HepG2 (cell line): ENCODE data around the gene MTIF2. TPM values are rescaled to one million over a fixed set of nuclear protein-coding genes. Genes with fewer than 3 reads are reported as not detected.

Experiments used
- ATAC-seq: fragments of 200-7000 bp; cut with Tn5 transposase; 3 replicates; pipeline ENCODE4 v1.9.1; 2020; ENCODE audit warnings: mild to moderate bottlenecking, moderate library complexity
- BruUV-seq: library from RNA; stranded (reverse); fragments of 400-500 nt; replicated peaks from 2 replicates; lab custom pipeline; 2021; lab: Mats Ljungman, UMichigan
- CTCF ChIA-PET: fragments of 300-600 bp; formaldehyde crosslinking; extraction: SDS; loops from one replicate; lab custom pipeline; 2021; ENCODE audit warnings: low total read pairs, inconsistent platforms, low intra/inter-chr PET ratio; lab: Yijun Ruan, JAX
- POLR2A ChIA-PET: fragments of 350-600 bp; sonication (Branson Sonifier 250); formaldehyde crosslinking; loops from one replicate; lab custom pipeline; 2020; ENCODE audit warnings: antibody characterized with exemption, inconsistent platforms; lab: Yijun Ruan, JAX
- DNase-seq: peaks from one replicate; pipeline ENCODE4 v3.0.0-alpha.2; 2015; ENCODE audit warnings: low spot score
- FAIRE-seq: peaks from 3 replicates; lab custom pipeline; 2011; peaks lifted over from hg19 to GRCh38; lab: Jason Lieb, UNC
- H2AFZ ChIP-seq: one replicate; pipeline ENCODE4 v1.6.1; 2011; ENCODE audit warnings: low read length, inconsistent platforms
- H3K27ac ChIP-seq: fragments of 300-600 bp; 3 replicates; pipeline ENCODE4 v1.8.0; 2011; ENCODE audit warnings: mixed run types, mild to moderate bottlenecking, mixed read lengths, low read length, inconsistent platforms; ENCODE audit not compliant: insufficient read depth; ENCODE audit errors: extremely low read length
- H3K27me3 ChIP-seq, 2 experiments: fragments of 200-600 bp in 1 of 2; 2 replicates in 1 of 2; 3 replicates in 1 of 2; pipeline versions ENCODE4 v1.6.0 to v1.8.0; 2011; ENCODE audit warnings: low read length in 2 of 2, mild to moderate bottlenecking in 2 of 2, moderate library complexity in 2 of 2, inconsistent platforms in 1 of 2; ENCODE audit not compliant: insufficient read depth in 2 of 2, control insufficient read depth in 1 of 2
- H3K36me3 ChIP-seq, 2 experiments: fragments of 200-600 bp in 1 of 2; replicated peaks in 1 of 2; 2 replicates in 1 of 2; 3 replicates in 1 of 2; pipeline versions ENCODE4 v1.5.1 to v1.8.0; 2011; ENCODE audit warnings: low read length in 2 of 2, inconsistent platforms in 1 of 2; ENCODE audit not compliant: insufficient read depth in 2 of 2, control insufficient read depth in 1 of 2
- H3K4me1 ChIP-seq: 2 replicates; pipeline ENCODE4 v1.5.1; 2012; ENCODE audit warnings: low read length, inconsistent platforms; ENCODE audit not compliant: insufficient read depth
- H3K4me2 ChIP-seq: 2 replicates; pipeline ENCODE4 v1.6.0; 2011; ENCODE audit warnings: low read depth, low read length, inconsistent platforms
- H3K4me3 ChIP-seq, 3 experiments: fragments of 200-600 bp in 1 of 3; sonication (generic), shearing (Covaris generic) in 1 of 3; replicated peaks in 1 of 3; 2 replicates each; pipeline ENCODE4 v1.5.1; 2011 to 2016; ENCODE audit warnings: low read length in 3 of 3, inconsistent platforms in 2 of 3, low read depth in 2 of 3, mild to moderate bottlenecking in 2 of 3, control low read depth in 1 of 3, mixed read lengths in 1 of 3; ENCODE audit not compliant: insufficient read depth in 1 of 3
- H3K79me2 ChIP-seq: one replicate; pipeline ENCODE4 v1.6.1; 2011; ENCODE audit warnings: low read length, inconsistent platforms; ENCODE audit not compliant: insufficient read depth
- H3K9ac ChIP-seq: 2 replicates; pipeline ENCODE4 v1.6.0; 2011; ENCODE audit warnings: mild to moderate bottlenecking, low read depth, low read length, inconsistent platforms; ENCODE audit not compliant: insufficient read depth
- H3K9me3 ChIP-seq: 2 replicates; pipeline ENCODE4 v1.5.1; 2012; ENCODE audit warnings: mild to moderate bottlenecking, low read length
- H4K20me1 ChIP-seq: 2 replicates; pipeline ENCODE4 v1.6.0; 2011; ENCODE audit warnings: inconsistent platforms, mild to moderate bottlenecking, low read length, moderate library complexity; ENCODE audit not compliant: insufficient read depth
- CENPT ChIP-seq: sonication (generic); formaldehyde crosslinking; IDR thresholded peaks from 2 replicates; pipeline ENCODE4 v1.8.0; 2022; ENCODE audit warnings: low read depth, mild to moderate bottlenecking, moderate library complexity, missing genetic modification reagents
- FIP1L1 ChIP-seq: fragments of 200-400 bp; formaldehyde crosslinking; IDR thresholded peaks from 2 replicates; pipeline ENCODE4 v1.6.1; 2018; ENCODE audit warnings: low read depth, mild to moderate bottlenecking, low read length, moderate library complexity, borderline replicate concordance; ENCODE audit not compliant: insufficient read depth
- HDAC2 ChIP-seq: sonication (generic); formaldehyde crosslinking; IDR thresholded peaks from 2 replicates; pipeline ENCODE4 v1.4.0; 2020; ENCODE audit warnings: missing genetic modification reagents
- KDM2A ChIP-seq: sonication (generic); formaldehyde crosslinking; IDR thresholded peaks from 2 replicates; pipeline ENCODE4 v1.4.0; 2020; ENCODE audit warnings: low read depth, missing genetic modification reagents, borderline replicate concordance
- PHF5A ChIP-seq: IDR thresholded peaks from one replicate; pipeline ENCODE4 v1.6.1; 2018; ENCODE audit warnings: low read depth, missing genetic modification reagents; ENCODE audit not compliant: unreplicated experiment
- SSRP1 ChIP-seq: IDR thresholded peaks from 2 replicates; pipeline ENCODE4 v1.6.1; 2016; ENCODE audit warnings: control low read depth
- ZFX ChIP-seq: sonication (generic); formaldehyde crosslinking; IDR thresholded peaks from 2 replicates; pipeline ENCODE4 v1.4.0; 2020; ENCODE audit warnings: mild to moderate bottlenecking, low read depth, missing genetic modification reagents, moderate library complexity
- ZNF44 ChIP-seq: sonication (generic); formaldehyde crosslinking; IDR thresholded peaks from 2 replicates; pipeline ENCODE4 v1.5.1; 2020; ENCODE audit warnings: mild to moderate bottlenecking, missing genetic modification reagents
- WGBS: methylation state at CpG from one replicate; pipeline ENCODE4 v1.1.6; 2017; ENCODE audit warnings: low lambda C conversion rate; 5-methylcytosine and 5-hydroxymethylcytosine counted together
- in situ Hi-C: cut with HindIII; loops from 2 replicates; pipeline ENCODE4 v1.10.0; 2017; ENCODE audit warnings: low pct_unique_long_range_greater_than_20kb; ENCODE audit not compliant: extremely low pct_ligation_motif_present
- intact Hi-C: fragments of 100-400 bp; cut with micrococcal nuclease; formaldehyde crosslinking; loops from one replicate; pipeline ENCODE4 v1.10.0; 2022; ENCODE audit not compliant: unreplicated experiment
- polyA plus RNA-seq, 8 experiments: library from polyadenylated mRNA; depleted of rRNA in 3 of 8; stranded (reverse) in 7 of 8; unstranded in 1 of 8; fragments of >200 nt; fragmentation: Illumina TruSeq in 4 of 8; extraction: Trizol in 4 of 8; gene quantifications; 2 replicates each; pipeline versions ENCODE4 v1.2.1 to v1.2.3, GENCODE V29; 2011 to 2016; ENCODE audit warnings: low read depth in 4 of 8, missing spikeins in 1 of 8, mixed read lengths in 1 of 8; ENCODE audit not compliant: insufficient read depth in 1 of 8
- total RNA-seq, 5 experiments: library from RNA; depleted of rRNA; stranded (reverse); fragments of >200 nt; fragmentation: Illumina TruSeq; extraction: Trizol; gene quantifications; 2 replicates each; pipeline ENCODE4 v1.2.3, GENCODE V29; 2016; ENCODE audit warnings: low read depth in 1 of 5
- TF ChIP-seq, protein P1 (sequence below): sonication (generic); formaldehyde crosslinking; IDR thresholded peaks from 2 replicates; pipeline ENCODE4 v1.5.1; 2020; ENCODE audit warnings: missing genetic modification reagents, mild to moderate bottlenecking, borderline replicate concordance
- TF ChIP-seq, protein P2 (sequence below): sonication (generic); formaldehyde crosslinking; conservative IDR thresholded peaks from 2 replicates; pipeline ENCODE4 v1.5.0; 2020; ENCODE audit warnings: missing genetic modification reagents
- TF ChIP-seq, protein P3 (sequence below): sonication (generic); formaldehyde crosslinking; IDR thresholded peaks from 2 replicates; pipeline ENCODE4 v1.5.0; 2020; ENCODE audit warnings: mild to moderate bottlenecking, missing genetic modification reagents, borderline replicate concordance
- TF ChIP-seq, protein P4 (sequence below): IDR thresholded peaks from 2 replicates; pipeline ENCODE4 v1.6.1; 2016; ENCODE audit warnings: low read depth, borderline replicate concordance

Gene MTIF2
- total and polyA plus RNA-seq, 2 of the 13 experiments (the other 11 are each of a cell fraction or from before 2014, with no cell fraction given) = 32.1 to 92.1 TPM

DNA sequence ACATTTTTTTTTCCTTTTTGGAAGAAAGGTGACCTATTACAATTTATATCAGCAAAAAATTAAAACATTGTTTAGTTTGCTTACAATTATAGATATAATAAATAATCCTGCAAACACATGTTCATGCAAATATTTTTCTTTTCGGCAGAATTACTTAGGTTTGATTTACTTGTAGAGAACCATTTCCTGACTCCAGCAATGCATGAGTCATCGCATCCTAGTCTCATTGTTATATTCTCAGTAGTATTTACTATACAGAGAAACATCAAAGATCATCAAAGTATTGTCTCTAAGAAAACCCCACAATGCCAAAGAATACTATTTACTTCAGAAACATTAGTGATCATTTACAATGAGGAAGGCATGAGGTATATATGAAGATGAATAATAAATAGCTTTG, 40.4 kb upstream of the MTIF2 start:
- no peaks in the 10 kb centered on the region for H3K27me3 ChIP-seq
- no peak for DNase-seq
- ATAC-seq = no peak
- no peak overlapping the region for H3K9ac ChIP-seq
- no TSS peak for BruUV-seq
- peaks cover 3 to 67% of the 10 kb centered on the region in 2 experiments for H3K36me3 ChIP-seq
- H3K27ac ChIP-seq = no peak overlapping the region
- FAIRE-seq = no peak
- 97% methylated on average over 2 of the region's 2 CpGs for WGBS
- no peaks in the 10 kb centered on the region for H3K79me2 ChIP-seq
- no peaks in the 10 kb centered on the region for H3K4me1 ChIP-seq
- H3K9me3 ChIP-seq = no peaks in the 10 kb centered on the region
- H4K20me1 ChIP-seq = no peaks in the 10 kb centered on the region
- CTCF ChIA-PET = no interaction called here
- POLR2A ChIA-PET = no interaction called here
- intact Hi-C loops (no loop called here), in situ Hi-C loops (no loop called here)
- H3K4me2 ChIP-seq = no peak overlapping the region
- H2AFZ ChIP-seq = no peak overlapping the region
- TF ChIP-seq, protein P1, sequence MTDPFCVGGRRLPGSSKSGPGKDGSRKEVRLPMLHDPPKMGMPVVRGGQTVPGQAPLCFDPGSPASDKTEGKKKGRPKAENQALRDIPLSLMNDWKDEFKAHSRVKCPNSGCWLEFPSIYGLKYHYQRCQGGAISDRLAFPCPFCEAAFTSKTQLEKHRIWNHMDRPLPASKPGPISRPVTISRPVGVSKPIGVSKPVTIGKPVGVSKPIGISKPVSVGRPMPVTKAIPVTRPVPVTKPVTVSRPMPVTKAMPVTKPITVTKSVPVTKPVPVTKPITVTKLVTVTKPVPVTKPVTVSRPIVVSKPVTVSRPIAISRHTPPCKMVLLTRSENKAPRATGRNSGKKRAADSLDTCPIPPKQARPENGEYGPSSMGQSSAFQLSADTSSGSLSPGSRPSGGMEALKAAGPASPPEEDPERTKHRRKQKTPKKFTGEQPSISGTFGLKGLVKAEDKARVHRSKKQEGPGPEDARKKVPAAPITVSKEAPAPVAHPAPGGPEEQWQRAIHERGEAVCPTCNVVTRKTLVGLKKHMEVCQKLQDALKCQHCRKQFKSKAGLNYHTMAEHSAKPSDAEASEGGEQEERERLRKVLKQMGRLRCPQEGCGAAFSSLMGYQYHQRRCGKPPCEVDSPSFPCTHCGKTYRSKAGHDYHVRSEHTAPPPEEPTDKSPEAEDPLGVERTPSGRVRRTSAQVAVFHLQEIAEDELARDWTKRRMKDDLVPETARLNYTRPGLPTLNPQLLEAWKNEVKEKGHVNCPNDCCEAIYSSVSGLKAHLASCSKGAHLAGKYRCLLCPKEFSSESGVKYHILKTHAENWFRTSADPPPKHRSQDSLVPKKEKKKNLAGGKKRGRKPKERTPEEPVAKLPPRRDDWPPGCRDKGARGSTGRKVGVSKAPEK (CRISPR knock-in tag) = no peak
- TF ChIP-seq ZNF44 (CRISPR knock-in tag) = no peak
- TF ChIP-seq PHF5A (CRISPR knock-in tag) = no peak
- H3K4me3 ChIP-seq = no peak overlapping the region

DNA sequence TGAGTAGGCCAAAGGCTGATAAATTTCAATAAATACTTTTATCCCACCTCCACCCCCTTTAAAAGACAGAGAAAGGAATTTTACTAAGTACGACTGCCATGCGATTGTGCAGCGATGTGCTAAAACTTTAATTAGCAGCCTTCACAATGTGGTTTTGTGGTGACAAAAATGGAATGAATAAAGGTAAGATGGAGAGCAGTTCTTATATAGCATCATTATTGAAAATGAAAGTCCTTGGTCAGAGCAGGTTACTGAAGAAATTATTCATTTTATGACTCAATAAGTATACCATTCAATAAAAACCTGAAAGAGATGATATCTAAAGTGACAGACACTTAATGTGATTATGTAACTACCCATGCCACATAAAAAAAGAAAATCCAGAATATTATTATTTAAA, 33.2 kb upstream of the MTIF2 start:
- ChIA-PET POLR2A (no interaction called here), CTCF (no interaction called here)
- Histone ChIP-seq H2AFZ (no peak overlapping the region), H3K9me3 (no peaks in the 10 kb centered on the region), H4K20me1 (no peaks in the 10 kb centered on the region), H3K4me1 (no peaks in the 10 kb centered on the region), H3K4me2 (no peak overlapping the region), H3K27me3 (no peaks in the 10 kb centered on the region), H3K9ac (no peak overlapping the region), H3K36me3 (peaks cover 7 to 38% of the 10 kb centered on the region in 2 experiments), H3K79me2 (no peaks in the 10 kb centered on the region), H3K4me3 (no peak overlapping the region), H3K27ac (no peak overlapping the region)
- FAIRE-seq = no peak
- 98% methylated on average over 3 of the region's 3 CpGs for WGBS
- no peak for DNase-seq
- in situ Hi-C loops (no loop called here), intact Hi-C loops (no loop called here)
- no peak for ATAC-seq
- BruUV-seq = no TSS peak
- TF ChIP-seq, protein P2, sequence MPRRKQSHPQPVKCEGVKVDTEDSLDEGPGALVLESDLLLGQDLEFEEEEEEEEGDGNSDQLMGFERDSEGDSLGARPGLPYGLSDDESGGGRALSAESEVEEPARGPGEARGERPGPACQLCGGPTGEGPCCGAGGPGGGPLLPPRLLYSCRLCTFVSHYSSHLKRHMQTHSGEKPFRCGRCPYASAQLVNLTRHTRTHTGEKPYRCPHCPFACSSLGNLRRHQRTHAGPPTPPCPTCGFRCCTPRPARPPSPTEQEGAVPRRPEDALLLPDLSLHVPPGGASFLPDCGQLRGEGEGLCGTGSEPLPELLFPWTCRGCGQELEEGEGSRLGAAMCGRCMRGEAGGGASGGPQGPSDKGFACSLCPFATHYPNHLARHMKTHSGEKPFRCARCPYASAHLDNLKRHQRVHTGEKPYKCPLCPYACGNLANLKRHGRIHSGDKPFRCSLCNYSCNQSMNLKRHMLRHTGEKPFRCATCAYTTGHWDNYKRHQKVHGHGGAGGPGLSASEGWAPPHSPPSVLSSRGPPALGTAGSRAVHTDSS = no peak
- no peak for TF ChIP-seq KDM2A (CRISPR knock-in tag)
- TF ChIP-seq, protein P3, sequence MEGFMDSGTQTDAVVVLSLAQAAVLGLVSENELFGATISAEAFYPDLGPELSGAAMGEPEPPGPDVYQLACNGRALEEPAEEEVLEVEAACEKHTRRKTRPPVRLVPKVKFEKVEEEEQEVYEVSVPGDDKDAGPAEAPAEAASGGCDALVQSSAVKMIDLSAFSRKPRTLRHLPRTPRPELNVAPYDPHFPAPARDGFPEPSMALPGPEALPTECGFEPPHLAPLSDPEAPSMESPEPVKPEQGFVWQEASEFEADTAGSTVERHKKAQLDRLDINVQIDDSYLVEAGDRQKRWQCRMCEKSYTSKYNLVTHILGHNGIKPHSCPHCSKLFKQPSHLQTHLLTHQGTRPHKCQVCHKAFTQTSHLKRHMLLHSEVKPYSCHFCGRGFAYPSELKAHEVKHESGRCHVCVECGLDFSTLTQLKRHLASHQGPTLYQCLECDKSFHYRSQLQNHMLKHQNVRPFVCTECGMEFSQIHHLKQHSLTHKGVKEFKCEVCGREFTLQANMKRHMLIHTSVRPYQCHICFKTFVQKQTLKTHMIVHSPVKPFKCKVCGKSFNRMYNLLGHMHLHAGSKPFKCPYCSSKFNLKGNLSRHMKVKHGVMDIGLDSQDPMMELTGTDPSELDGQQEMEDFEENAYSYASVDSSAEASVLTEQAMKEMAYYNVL (CRISPR knock-in tag) = no peak
- no peak for TF ChIP-seq HDAC2
- TF ChIP-seq FIP1L1 = no peak
- TF ChIP-seq, protein P4, sequence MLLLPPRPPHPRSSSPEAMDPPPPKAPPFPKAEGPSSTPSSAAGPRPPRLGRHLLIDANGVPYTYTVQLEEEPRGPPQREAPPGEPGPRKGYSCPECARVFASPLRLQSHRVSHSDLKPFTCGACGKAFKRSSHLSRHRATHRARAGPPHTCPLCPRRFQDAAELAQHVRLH (CRISPR knock-in tag) = no peak
- TF ChIP-seq ZFX = no peak
- TF ChIP-seq SSRP1 = no peak
- TF ChIP-seq CENPT (CRISPR knock-in tag) = no peak
